CD4-positive, alpha-beta T cell (primary cell): Measurements from ENCODE around the gene AMBRA1. TPM values are rescaled to one million over a fixed set of nuclear protein-coding genes. Genes with fewer than 3 reads are reported as not detected.

Experiments
- ATAC-seq: fragments of 200-7000 bp; cut with Tn5 transposase; one replicate; pipeline ENCODE4 v1.10.0; 2022; ENCODE audit warnings: mild to moderate bottlenecking; ENCODE audit not compliant: poor library complexity
- CTCF ChIA-PET: fragments of 350-600 bp; sonication (Branson Sonifier 250); formaldehyde crosslinking; loops from one replicate; lab custom pipeline; 2021; ENCODE audit warnings: antibody characterized with exemption, inconsistent platforms; lab: Charles Lee
- POLR2A ChIA-PET: fragments of 350-600 bp; sonication (Branson Sonifier 250); formaldehyde crosslinking; loops from one replicate; lab custom pipeline; 2021; ENCODE audit warnings: antibody characterized with exemption, inconsistent platforms; lab: Charles Lee
- DNase-seq, 14 experiments: peaks; one replicate each; pipeline ENCODE4 v3.0.0-alpha.2; 2013 to 2020; ENCODE audit warnings: mixed read lengths in 2 of 14
- H3K27ac ChIP-seq, 2 donors: one replicate each; pipeline versions ENCODE4 v1.5.1 to v1.7.0; 2013; ENCODE audit warnings: low read length in 2 of 2, low read depth in 1 of 2, mild to moderate bottlenecking in 1 of 2
- H3K27me3 ChIP-seq, 2 experiments: 1 replicate in 1 of 2; 2 replicates in 1 of 2; pipeline versions ENCODE4 v1.6.1 to v1.7.0; 2013; ENCODE audit warnings: low read length in 2 of 2, control low read depth in 1 of 2, mild to moderate bottlenecking in 1 of 2, moderate library complexity in 1 of 2; ENCODE audit not compliant: insufficient read depth in 2 of 2, control insufficient read depth in 1 of 2
- H3K36me3 ChIP-seq: one replicate; pipeline ENCODE4 v1.6.1; 2013; ENCODE audit warnings: low read length, control low read depth; ENCODE audit not compliant: insufficient read depth
- H3K4me1 ChIP-seq: one replicate; pipeline ENCODE4 v1.6.1; 2013; ENCODE audit warnings: low read length, control low read depth; ENCODE audit not compliant: insufficient read depth
- H3K4me3 ChIP-seq: one replicate; pipeline ENCODE4 v1.5.1; 2013; ENCODE audit warnings: mild to moderate bottlenecking, low read length, moderate library complexity
- H3K9me3 ChIP-seq, 2 experiments: 1 replicate in 1 of 2; 2 replicates in 1 of 2; pipeline versions ENCODE4 v1.6.1 to v1.7.0; 2013; ENCODE audit warnings: low read length in 2 of 2, mild to moderate bottlenecking in 2 of 2, control low read depth in 1 of 2, moderate library complexity in 1 of 2; ENCODE audit not compliant: control insufficient read depth in 1 of 2, insufficient read depth in 1 of 2
- H3K27ac Mint-ChIP-seq: one replicate; pipeline ENCODE4 v1.8.0; 2020; ENCODE audit warnings: mixed read lengths
- H3K27me3 Mint-ChIP-seq: one replicate; pipeline ENCODE4 v1.8.0; 2021; ENCODE audit warnings: mixed read lengths
- H3K36me3 Mint-ChIP-seq: one replicate; pipeline ENCODE4 v1.8.0; 2021; ENCODE audit warnings: low read depth, mixed read lengths
- H3K4me1 Mint-ChIP-seq: one replicate; pipeline ENCODE4 v1.8.0; 2021; ENCODE audit warnings: low read depth, mixed read lengths
- H3K4me3 Mint-ChIP-seq: one replicate; pipeline ENCODE4 v1.8.0; 2020; ENCODE audit warnings: mild to moderate bottlenecking, mixed read lengths
- H3K9me3 Mint-ChIP-seq: one replicate; pipeline ENCODE4 v1.8.0; 2020; ENCODE audit warnings: mixed read lengths
- intact Hi-C, 2 experiments: fragments of 100-400 bp; cut with DNase I in 1 of 2; cut with micrococcal nuclease in 1 of 2; formaldehyde crosslinking; loops; one replicate each; pipeline versions ENCODE4 v1.15.1 to v1.9.0; 2023 to 2025; cut with DNase I, micrococcal nuclease
- total RNA-seq, 174 experiments: library from RNA in 2 of 174; stranded (reverse) in 2 of 174; gene quantifications; one replicate each; pipeline ENCODE4 v1.2.3 and lab custom pipeline; 2021 to 2026
- TF ChIP-seq, protein P1 (sequence below): fragments of 200-600 bp; IDR thresholded peaks from one replicate; pipeline ENCODE4 v1.8.0; 2022; ENCODE audit warnings: antibody characterized with exemption, mild to moderate bottlenecking

Gene AMBRA1
- total RNA-seq, 2 experiments from 2014 or later = 29.4 to 31.9 TPM

DNA sequence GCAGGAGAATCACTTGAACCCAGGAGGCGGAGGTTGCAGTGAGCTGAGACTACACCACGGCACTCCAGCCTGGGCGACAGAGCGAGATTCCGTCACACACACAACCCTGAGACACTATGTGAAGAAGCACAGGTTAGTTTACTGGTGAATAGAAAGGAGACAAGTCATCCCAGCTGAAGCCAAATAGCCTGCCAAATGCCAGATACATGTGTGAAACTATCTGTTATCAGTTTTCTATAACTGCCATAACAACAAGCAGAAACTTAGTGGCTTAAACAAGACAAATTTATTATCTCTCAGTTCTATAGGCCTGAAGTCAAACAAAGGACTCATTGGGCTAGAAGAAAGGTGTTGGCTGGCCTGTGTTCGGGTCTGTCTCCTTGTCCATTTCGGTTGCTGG lies 114.2 kb downstream of the AMBRA1 start:
- Mint-ChIP-seq H3K4me3 (no peak overlapping the region), H3K27ac (no peak overlapping the region), H3K36me3 (peaks cover 51% of the 10 kb centered on the region), H3K9me3 (no peaks in the 10 kb centered on the region), H3K4me1 (peaks cover 31% of the 10 kb centered on the region), H3K27me3 (no peaks in the 10 kb centered on the region)
- H3K4me3 ChIP-seq = no peak overlapping the region
- H3K4me1 ChIP-seq = peaks cover 3% of the 10 kb centered on the region
- peaks cover 5% of the 10 kb centered on the region for H3K36me3 ChIP-seq
- H3K9me3 ChIP-seq = no peaks in the 10 kb centered on the region
- TF ChIP-seq, protein P1, sequence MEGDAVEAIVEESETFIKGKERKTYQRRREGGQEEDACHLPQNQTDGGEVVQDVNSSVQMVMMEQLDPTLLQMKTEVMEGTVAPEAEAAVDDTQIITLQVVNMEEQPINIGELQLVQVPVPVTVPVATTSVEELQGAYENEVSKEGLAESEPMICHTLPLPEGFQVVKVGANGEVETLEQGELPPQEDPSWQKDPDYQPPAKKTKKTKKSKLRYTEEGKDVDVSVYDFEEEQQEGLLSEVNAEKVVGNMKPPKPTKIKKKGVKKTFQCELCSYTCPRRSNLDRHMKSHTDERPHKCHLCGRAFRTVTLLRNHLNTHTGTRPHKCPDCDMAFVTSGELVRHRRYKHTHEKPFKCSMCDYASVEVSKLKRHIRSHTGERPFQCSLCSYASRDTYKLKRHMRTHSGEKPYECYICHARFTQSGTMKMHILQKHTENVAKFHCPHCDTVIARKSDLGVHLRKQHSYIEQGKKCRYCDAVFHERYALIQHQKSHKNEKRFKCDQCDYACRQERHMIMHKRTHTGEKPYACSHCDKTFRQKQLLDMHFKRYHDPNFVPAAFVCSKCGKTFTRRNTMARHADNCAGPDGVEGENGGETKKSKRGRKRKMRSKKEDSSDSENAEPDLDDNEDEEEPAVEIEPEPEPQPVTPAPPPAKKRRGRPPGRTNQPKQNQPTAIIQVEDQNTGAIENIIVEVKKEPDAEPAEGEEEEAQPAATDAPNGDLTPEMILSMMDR = no peak
- intact Hi-C loops = no loop called here
- ChIA-PET POLR2A (interaction anchor here (0.6 kb wide), 1 partner anchor 37 kb away, joined by 4 read pairs; no protein-coding TSS in a partner anchor), CTCF (no interaction called here)
- no peak overlapping the region for H3K27ac ChIP-seq
- ATAC-seq = no peak
- H3K27me3 ChIP-seq = no peaks in the 10 kb centered on the region
- no peak for DNase-seq

DNA sequence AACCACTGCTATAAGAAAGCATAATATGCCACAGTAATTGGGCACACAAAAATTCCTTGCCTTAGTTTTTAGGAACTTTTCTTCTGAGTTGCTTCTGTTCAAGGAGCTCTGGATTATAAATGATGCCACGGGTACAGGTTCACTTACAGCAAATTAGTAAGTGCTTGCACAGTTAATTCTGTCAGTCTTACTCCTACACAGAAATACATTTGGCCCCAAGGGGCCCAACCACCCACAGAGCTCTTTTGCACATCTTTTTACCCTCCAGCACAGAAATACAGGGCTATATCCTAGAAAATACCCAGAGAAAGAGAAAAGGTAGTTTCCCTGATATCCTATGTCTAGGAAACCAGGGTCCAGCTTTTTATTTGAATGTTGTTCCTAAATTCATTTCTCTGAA lies 115.6 kb downstream of the AMBRA1 start:
- H3K36me3 Mint-ChIP-seq = peaks cover 40% of the 10 kb centered on the region
- H3K4me3 ChIP-seq = no peak overlapping the region
- H3K27me3 Mint-ChIP-seq = no peaks in the 10 kb centered on the region
- ChIA-PET POLR2A (no interaction called here), CTCF (interaction anchor here (0.7 kb wide), 1 partner anchor 62 kb away, joined by 3 read pairs; no protein-coding TSS in a partner anchor)
- no peak overlapping the region for H3K27ac Mint-ChIP-seq
- no peaks in the 10 kb centered on the region for H3K9me3 ChIP-seq
- H3K36me3 ChIP-seq = peaks cover 5% of the 10 kb centered on the region
- TF ChIP-seq, protein P1 = no peak
- H3K27me3 ChIP-seq = no peaks in the 10 kb centered on the region
- H3K4me1 Mint-ChIP-seq = peaks cover 37% of the 10 kb centered on the region
- H3K27ac ChIP-seq = no peak overlapping the region
- no peaks in the 10 kb centered on the region for H3K9me3 Mint-ChIP-seq
- no peak overlapping the region for H3K4me3 Mint-ChIP-seq
- no peak for DNase-seq
- peaks cover 3% of the 10 kb centered on the region for H3K4me1 ChIP-seq
- intact Hi-C loops = no loop called here
- ATAC-seq = no peak

DNA sequence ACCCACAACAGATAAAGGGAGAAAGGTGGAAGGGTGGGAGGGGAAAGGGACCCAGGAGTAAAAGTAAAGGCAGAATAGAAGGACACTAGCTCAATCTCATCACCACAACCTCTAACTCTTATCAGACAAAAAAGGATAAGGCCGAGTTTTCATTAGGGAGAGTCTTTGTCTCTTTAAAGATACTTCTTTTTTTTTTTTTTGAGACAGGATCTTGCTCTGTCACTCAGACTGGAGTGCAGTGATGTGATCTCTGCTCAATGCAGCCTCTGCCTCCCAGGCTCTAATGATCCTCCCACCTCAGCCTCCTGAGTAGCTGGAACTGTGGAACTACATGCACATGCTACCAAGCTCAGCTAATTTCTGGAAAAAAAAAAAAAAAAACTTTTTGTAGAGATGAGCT lies 116.7 kb downstream of the AMBRA1 start:
- CTCF ChIA-PET = interaction anchor here (1.3 kb wide), 1 partner anchor 13 kb away, joined by 3 read pairs; no protein-coding TSS in a partner anchor
- peaks cover 3% of the 10 kb centered on the region for H3K36me3 ChIP-seq
- no peaks in the 10 kb centered on the region for H3K9me3 Mint-ChIP-seq
- H3K27ac ChIP-seq = no peak overlapping the region
- H3K27me3 ChIP-seq = no peaks in the 10 kb centered on the region
- POLR2A ChIA-PET = no interaction called here
- no peaks in the 10 kb centered on the region for H3K9me3 ChIP-seq
- ATAC-seq (no peak), DNase-seq (no peak)
- H3K4me1 ChIP-seq = peaks cover 3% of the 10 kb centered on the region
- no peak overlapping the region for H3K4me3 ChIP-seq
- TF ChIP-seq, protein P1 = no peak
- intact Hi-C loops = no loop called here
- peaks cover 45% of the 10 kb centered on the region for H3K4me1 Mint-ChIP-seq
- peaks cover 34% of the 10 kb centered on the region for H3K36me3 Mint-ChIP-seq
- H3K27ac Mint-ChIP-seq = no peak overlapping the region
- no peak overlapping the region for H3K4me3 Mint-ChIP-seq
- H3K27me3 Mint-ChIP-seq = no peaks in the 10 kb centered on the region
